ENCODE results near the gene MMP17.

MMP17 gene

DNA sequence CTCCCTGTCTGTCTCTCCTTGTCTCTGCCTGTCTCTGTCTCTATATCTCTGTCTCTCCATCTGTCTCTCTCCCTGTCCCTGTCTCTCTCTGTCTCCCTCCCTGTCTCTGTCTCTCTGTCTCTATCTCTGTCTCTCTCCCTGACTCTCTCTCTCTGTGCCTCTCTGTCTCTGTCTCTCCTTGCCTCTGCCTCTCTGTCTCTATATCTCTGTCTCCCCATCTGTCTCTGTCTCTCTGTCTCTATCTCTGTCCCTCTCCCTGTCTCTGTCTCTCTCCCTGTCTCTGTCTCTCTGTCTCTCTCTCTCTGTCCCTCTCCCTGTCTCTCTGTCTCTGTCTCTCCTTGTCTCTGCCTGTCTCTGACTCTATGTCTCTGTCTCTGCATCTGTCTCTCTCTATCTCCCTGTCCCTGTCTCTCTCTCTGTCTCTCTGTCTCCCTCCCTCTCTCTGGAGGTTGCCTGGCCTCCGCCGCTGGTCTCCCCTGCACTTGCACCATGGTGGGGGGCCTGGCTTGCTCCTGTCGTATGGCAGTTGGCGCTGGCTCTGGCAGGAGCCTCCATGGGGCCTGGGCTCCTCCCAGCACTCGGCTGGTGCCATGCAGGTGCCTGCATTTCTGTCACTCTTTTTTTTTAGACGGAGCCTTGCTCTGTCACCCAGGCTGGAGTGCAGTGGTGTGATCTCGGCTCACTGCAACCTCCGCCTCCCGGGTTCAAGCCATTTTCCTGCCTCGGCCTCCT is 28.3 kb downstream of the MMP17 start:
- Histone ChIP-seq H2AFZ (ENCODE audit: low read length) (no peak overlapping the region), H3K27ac (ENCODE audit: low read length) (no peak overlapping the region), H4K20me1 (ENCODE audit: insufficient read depth, low read length) (no peaks in the 10 kb centered on the region), H3K4me2 (ENCODE audit: low read depth, low read length) (no peak overlapping the region), H3K27me3 (replicated peaks; ENCODE audit: insufficient read depth, low read length) (peaks cover 23% of the 10 kb centered on the region), H3K4me1 (ENCODE audit: low read length) (no peaks in the 10 kb centered on the region), H3K36me3 (replicated peaks; ENCODE audit: insufficient read depth, low read length) (no peaks in the 10 kb centered on the region), H3K9me3 (replicated peaks; ENCODE audit: insufficient read depth, low read length) (no peaks in the 10 kb centered on the region), H3F3A (ENCODE audit: insufficient read depth, low read length) (no peaks in the 10 kb centered on the region), H3K79me2 (ENCODE audit: low read length) (no peaks in the 10 kb centered on the region), H3K4me3 (ENCODE audit: low read length) (no peak overlapping the region), H3K9ac (ENCODE audit: low read length) (no peak overlapping the region), H3K9me2 (replicated peaks; ENCODE audit: insufficient read depth, low read length) (no peaks in the 10 kb centered on the region)
- TF ChIP-seq EZH2 (optimal IDR thresholded peaks at IDR 0.05; ENCODE audit: low read depth, low read length), result no peak
- TF ChIP-seq EZH2phosphoT487 (IDR thresholded peaks at IDR 0.05; ENCODE audit: low read length), result no peak
- TF ChIP-seq, protein P1, sequence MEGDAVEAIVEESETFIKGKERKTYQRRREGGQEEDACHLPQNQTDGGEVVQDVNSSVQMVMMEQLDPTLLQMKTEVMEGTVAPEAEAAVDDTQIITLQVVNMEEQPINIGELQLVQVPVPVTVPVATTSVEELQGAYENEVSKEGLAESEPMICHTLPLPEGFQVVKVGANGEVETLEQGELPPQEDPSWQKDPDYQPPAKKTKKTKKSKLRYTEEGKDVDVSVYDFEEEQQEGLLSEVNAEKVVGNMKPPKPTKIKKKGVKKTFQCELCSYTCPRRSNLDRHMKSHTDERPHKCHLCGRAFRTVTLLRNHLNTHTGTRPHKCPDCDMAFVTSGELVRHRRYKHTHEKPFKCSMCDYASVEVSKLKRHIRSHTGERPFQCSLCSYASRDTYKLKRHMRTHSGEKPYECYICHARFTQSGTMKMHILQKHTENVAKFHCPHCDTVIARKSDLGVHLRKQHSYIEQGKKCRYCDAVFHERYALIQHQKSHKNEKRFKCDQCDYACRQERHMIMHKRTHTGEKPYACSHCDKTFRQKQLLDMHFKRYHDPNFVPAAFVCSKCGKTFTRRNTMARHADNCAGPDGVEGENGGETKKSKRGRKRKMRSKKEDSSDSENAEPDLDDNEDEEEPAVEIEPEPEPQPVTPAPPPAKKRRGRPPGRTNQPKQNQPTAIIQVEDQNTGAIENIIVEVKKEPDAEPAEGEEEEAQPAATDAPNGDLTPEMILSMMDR (IDR thresholded peaks at IDR 0.05; ENCODE audit: low read length), result no peak
- DNase-seq, result no peak

DNA sequence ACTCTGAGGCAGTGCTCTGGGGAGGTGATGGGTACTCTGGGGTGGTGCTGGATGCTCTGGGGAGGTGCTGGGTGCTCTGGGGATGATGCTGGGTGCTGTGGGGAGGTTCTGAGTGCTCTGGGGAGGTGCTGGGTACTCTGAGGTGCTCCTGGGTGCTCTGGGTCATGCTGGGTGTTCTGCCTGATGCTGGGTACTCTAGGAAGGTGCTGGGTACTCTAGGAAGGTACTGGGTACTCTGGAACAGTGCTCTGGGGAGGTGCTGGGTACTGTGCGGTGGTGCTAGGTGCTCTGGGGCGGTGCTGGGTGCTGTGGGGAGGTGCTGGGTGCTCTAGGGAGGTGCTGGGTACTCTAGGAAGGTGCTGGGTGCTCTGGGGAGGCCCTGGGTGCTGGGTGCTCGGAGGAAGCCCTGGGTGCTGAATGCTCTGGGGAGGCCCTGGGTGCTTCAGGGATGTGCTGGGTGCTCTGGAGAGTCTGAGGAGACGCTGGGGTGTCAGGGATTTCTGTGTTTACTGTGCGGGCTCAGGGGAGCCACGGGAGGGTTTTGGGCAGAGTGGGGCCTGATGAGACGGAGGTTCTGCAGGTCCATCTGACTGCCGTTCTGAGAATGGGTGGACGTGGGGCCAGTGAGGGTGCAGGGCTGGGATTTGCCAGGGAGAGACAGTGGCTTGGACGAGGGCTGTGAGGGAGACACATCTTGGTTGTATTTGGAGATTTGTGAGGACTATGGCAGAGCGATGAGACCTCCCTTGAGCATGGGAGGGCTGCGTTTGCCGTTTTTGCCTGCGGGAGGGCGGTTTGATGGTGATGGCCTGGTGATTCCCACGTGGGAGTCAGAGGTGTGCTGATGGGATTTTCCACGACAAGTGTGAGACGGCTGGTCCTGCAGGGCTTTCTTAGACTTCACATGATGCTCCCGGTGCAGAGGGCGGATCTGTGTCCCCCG is 30.0 kb downstream of the MMP17 start:
- H3K36me3 ChIP-seq (replicated peaks; ENCODE audit: insufficient read depth, low read length), result no peaks in the 10 kb centered on the region
- no peak overlapping the region for H3K4me3 ChIP-seq (ENCODE audit: low read length)
- no peak overlapping the region for H2AFZ ChIP-seq (ENCODE audit: low read length)
- H3K27me3 ChIP-seq (replicated peaks; ENCODE audit: insufficient read depth, low read length), result peaks cover 12% of the 10 kb centered on the region; the same call in 1 of the 2 replicates
- no peak overlapping the region for H3K4me2 ChIP-seq (ENCODE audit: low read depth, low read length)
- no peak overlapping the region for H3K27ac ChIP-seq (ENCODE audit: low read length)
- H3K9me3 ChIP-seq (replicated peaks; ENCODE audit: insufficient read depth, low read length), result no peaks in the 10 kb centered on the region
- H3K79me2 ChIP-seq (ENCODE audit: low read length), result no peaks in the 10 kb centered on the region
- no peaks in the 10 kb centered on the region for H3K4me1 ChIP-seq (ENCODE audit: low read length)
- H3K9ac ChIP-seq (ENCODE audit: low read length), result no peak overlapping the region
- DNase-seq, result no peak
- H3F3A ChIP-seq (ENCODE audit: insufficient read depth, low read length), result no peaks in the 10 kb centered on the region
- H4K20me1 ChIP-seq (ENCODE audit: insufficient read depth, low read length), result no peaks in the 10 kb centered on the region
- H3K9me2 ChIP-seq (replicated peaks; ENCODE audit: insufficient read depth, low read length), result no peaks in the 10 kb centered on the region
- TF ChIP-seq, protein P1 (IDR thresholded peaks at IDR 0.05; ENCODE audit: low read length), result no peak
- TF ChIP-seq EZH2phosphoT487 (IDR thresholded peaks at IDR 0.05; ENCODE audit: low read length) (no peak), EZH2 (optimal IDR thresholded peaks at IDR 0.05; ENCODE audit: low read depth, low read length) (no peak)

DNA sequence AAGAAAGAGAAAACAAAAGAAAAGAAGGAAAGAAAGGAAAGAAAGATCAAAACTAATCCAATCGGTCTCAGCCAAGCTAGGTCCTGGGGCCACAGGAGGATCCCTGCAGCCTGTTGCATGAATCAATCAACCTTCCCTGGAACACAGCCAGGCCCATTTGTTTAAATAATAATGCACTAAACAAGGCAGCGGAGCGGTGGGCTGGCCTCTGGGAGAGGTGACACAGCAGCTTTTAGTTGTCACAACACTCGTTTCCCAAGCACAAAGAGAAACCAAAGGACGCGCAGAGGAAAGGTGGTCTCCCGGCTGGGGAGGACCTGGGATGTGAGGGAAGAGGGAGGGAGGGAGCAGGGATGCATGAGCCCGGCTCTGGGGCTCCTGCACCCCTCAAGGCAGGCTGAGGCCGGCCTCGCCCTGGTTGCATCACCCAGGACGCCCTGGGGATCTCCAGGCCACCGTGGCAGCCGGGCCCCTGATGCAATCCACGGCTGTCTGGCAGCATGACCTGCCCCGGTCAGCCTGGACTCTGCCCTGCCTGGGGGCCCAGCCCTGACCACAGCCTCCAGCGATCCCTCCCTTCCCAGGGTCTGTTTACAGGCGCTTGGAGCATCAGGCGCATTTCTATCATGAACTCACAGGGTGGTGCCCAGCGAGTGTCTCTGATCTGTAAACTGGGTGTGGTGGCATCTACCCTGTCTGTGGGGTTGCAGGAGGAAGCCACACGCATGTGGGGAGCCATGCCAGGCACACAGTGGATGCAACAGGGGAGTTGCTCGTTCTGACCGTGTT is 32.5 kb downstream of the MMP17 start:
- Histone ChIP-seq H3F3A (ENCODE audit: insufficient read depth, low read length) (no peaks in the 10 kb centered on the region), H3K9me2 (replicated peaks; ENCODE audit: insufficient read depth, low read length) (no peaks in the 10 kb centered on the region), H2AFZ (ENCODE audit: low read length) (no peak overlapping the region), H3K9ac (ENCODE audit: low read length) (no peak overlapping the region), H3K4me2 (ENCODE audit: low read depth, low read length) (no peak overlapping the region), H3K9me3 (replicated peaks; ENCODE audit: insufficient read depth, low read length) (no peaks in the 10 kb centered on the region), H3K36me3 (replicated peaks; ENCODE audit: insufficient read depth, low read length) (no peaks in the 10 kb centered on the region), H3K4me1 (ENCODE audit: low read length) (no peaks in the 10 kb centered on the region), H4K20me1 (ENCODE audit: insufficient read depth, low read length) (no peaks in the 10 kb centered on the region), H3K4me3 (ENCODE audit: low read length) (no peak overlapping the region), H3K79me2 (ENCODE audit: low read length) (no peaks in the 10 kb centered on the region), H3K27me3 (replicated peaks; ENCODE audit: insufficient read depth, low read length) (peaks cover 2% of the 10 kb centered on the region; the same call in 1 of the 2 replicates), H3K27ac (ENCODE audit: low read length) (no peak overlapping the region)
- DNase-seq, result no peak
- TF ChIP-seq EZH2phosphoT487 (IDR thresholded peaks at IDR 0.05; ENCODE audit: low read length) (no peak), EZH2 (optimal IDR thresholded peaks at IDR 0.05; ENCODE audit: low read depth, low read length) (no peak)
- TF ChIP-seq, protein P1 (IDR thresholded peaks at IDR 0.05; ENCODE audit: low read length), result no peak
